ENCODE results near the gene GPC5. TPM values are rescaled to one million over a fixed set of nuclear protein-coding genes. Genes with fewer than 3 reads are reported as not detected.
A peak's percentile ranks its signal among the peaks of the same experiment; 100 is the strongest.

GPC5 gene
- total RNA-seq, 1 donor from 2014 or later, result 0.07 TPM

- TF ChIP-seq CTCF (IDR thresholded peaks at IDR 0.05) (peak; percentile 31), EZH2phosphoT487 (IDR thresholded peaks at IDR 0.05) (no peak)
- Histone ChIP-seq H3K4me1 (no peaks in the 10 kb centered on the region), H2AFZ (replicated peaks) (no peak overlapping the region), H3K9me3 (ENCODE audit: low read depth) (no peaks in the 10 kb centered on the region), H3K27me3 (no peaks in the 10 kb centered on the region), H3K9ac (no peak overlapping the region), H3F3A (ENCODE audit: low read depth) (no peaks in the 10 kb centered on the region), H3K27ac (no peak overlapping the region), H3K79me2 (ENCODE audit: low read depth) (no peaks in the 10 kb centered on the region), H3K4me3 (no peak overlapping the region), H4K20me1 (ENCODE audit: low read depth) (no peaks in the 10 kb centered on the region), H3K4me2 (no peak overlapping the region), H3K36me3 (no peaks in the 10 kb centered on the region)
- no peak for DNase-seq (ENCODE audit: low spot score)
- Mint-ChIP-seq H3K9me3 (no peaks in the 10 kb centered on the region), H3K36me3 (no peaks in the 10 kb centered on the region), H3K27me3 (ENCODE audit: insufficient read depth, low read depth) (peaks cover 2% of the 10 kb centered on the region), H3K27ac (no peak overlapping the region), H3K4me3 (no peak overlapping the region), H3K4me1 (no peaks in the 10 kb centered on the region)
Measured at GRCh38 chr13:91817250-91817649, 418.8 kb downstream of the GPC5 start.

DNA sequence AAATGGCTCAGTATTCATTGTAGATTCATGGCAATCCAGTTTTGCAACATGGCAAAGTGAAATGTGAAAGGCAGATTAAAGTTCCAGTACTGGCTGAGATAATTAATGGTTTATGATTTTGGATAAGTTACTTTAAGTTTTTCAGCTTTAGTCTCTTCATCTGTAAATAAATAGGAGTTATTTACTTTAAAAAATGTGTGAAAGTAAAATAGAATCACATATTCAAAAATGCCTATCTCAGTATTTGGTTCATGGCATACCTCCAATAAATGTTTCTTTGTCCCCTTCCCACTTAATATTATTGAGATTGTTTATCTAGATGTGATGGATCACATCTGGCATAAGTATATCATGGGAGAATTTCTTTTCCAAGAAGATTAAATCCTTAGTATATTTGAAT is 426.0 kb downstream of the GPC5 start:
- Histone ChIP-seq H3K9ac (no peak overlapping the region), H3K4me2 (no peak overlapping the region), H3K9me3 (ENCODE audit: low read depth) (no peaks in the 10 kb centered on the region), H3K4me1 (no peaks in the 10 kb centered on the region), H3F3A (ENCODE audit: low read depth) (no peaks in the 10 kb centered on the region), H3K79me2 (ENCODE audit: low read depth) (no peaks in the 10 kb centered on the region), H3K36me3 (no peaks in the 10 kb centered on the region), H3K27me3 (no peaks in the 10 kb centered on the region), H4K20me1 (ENCODE audit: low read depth) (no peaks in the 10 kb centered on the region), H2AFZ (replicated peaks) (no peak overlapping the region), H3K4me3 (no peak overlapping the region), H3K27ac (no peak overlapping the region)
- Mint-ChIP-seq H3K27ac (no peak overlapping the region), H3K4me3 (no peak overlapping the region), H3K9me3 (peaks cover under 1% of the 10 kb centered on the region), H3K27me3 (ENCODE audit: insufficient read depth, low read depth) (no peaks in the 10 kb centered on the region), H3K36me3 (no peaks in the 10 kb centered on the region), H3K4me1 (no peaks in the 10 kb centered on the region)
- TF ChIP-seq CTCF (IDR thresholded peaks at IDR 0.05), result no peak
- TF ChIP-seq EZH2phosphoT487 (IDR thresholded peaks at IDR 0.05), result no peak
- no peak for TF ChIP-seq EZH2 (IDR thresholded peaks at IDR 0.05)
- DNase-seq (ENCODE audit: low spot score), result no peak

DNA sequence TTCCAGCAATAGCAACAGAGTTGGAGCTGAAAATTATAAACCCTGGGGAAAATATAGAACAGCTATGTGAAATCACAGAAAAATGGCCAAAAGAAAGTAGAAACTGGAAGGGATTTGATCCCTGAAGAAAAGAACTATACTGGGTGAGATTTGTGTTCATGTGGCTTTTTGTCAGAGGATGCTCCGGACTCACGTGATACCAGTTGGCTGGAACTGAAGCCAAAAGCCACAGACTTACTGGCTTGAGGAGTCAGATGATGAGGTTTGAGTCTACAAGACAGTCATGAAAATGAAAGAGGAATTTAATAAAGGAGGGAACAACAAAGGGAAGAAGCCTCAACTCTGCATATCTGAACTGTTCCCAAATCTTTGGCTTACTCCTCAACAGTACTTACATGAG is 427.1 kb downstream of the GPC5 start:
- no peak for TF ChIP-seq CTCF (IDR thresholded peaks at IDR 0.05)
- TF ChIP-seq EZH2phosphoT487 (IDR thresholded peaks at IDR 0.05), result no peak
- no peak for TF ChIP-seq EZH2 (IDR thresholded peaks at IDR 0.05)
- no peak overlapping the region for H3K27ac ChIP-seq
- Mint-ChIP-seq H3K4me1 (no peaks in the 10 kb centered on the region), H3K36me3 (no peaks in the 10 kb centered on the region), H3K27me3 (ENCODE audit: insufficient read depth, low read depth) (no peaks in the 10 kb centered on the region), H3K27ac (no peak overlapping the region), H3K9me3 (peaks cover 3% of the 10 kb centered on the region), H3K4me3 (no peak overlapping the region)
- H3K4me1 ChIP-seq, result no peaks in the 10 kb centered on the region
- H3K36me3 ChIP-seq, result no peaks in the 10 kb centered on the region
- no peak for DNase-seq (ENCODE audit: low spot score)
- H3K27me3 ChIP-seq, result no peaks in the 10 kb centered on the region
- no peaks in the 10 kb centered on the region for H3F3A ChIP-seq (ENCODE audit: low read depth)
- no peaks in the 10 kb centered on the region for H3K9me3 ChIP-seq (ENCODE audit: low read depth)
- no peak overlapping the region for H3K9ac ChIP-seq
- no peak overlapping the region for H3K4me3 ChIP-seq
- H3K4me2 ChIP-seq, result no peak overlapping the region
- no peaks in the 10 kb centered on the region for H4K20me1 ChIP-seq (ENCODE audit: low read depth)
- no peak overlapping the region for H2AFZ ChIP-seq (replicated peaks)
- no peaks in the 10 kb centered on the region for H3K79me2 ChIP-seq (ENCODE audit: low read depth)

DNA sequence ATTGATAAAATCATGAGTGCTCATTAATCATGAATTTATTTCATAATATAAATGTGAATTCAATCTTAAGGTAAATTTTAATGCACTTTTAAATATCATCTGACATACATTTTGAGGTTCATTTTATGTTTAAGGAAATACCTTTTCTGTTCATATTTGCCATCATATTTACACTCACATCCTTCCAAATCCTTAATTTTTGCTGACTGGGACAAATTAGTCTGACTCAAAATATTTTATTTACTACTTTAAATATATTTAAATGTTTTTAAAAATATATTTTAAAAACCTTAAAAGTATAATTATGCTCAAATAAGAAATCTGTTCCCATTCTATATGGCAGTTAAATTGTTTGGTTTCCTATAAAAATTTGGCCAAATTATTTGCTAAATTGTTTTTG is 438.1 kb downstream of the GPC5 start:
- H2AFZ ChIP-seq (replicated peaks), result no peak overlapping the region
- Mint-ChIP-seq H3K9me3 (peaks cover 3% of the 10 kb centered on the region), H3K4me1 (no peaks in the 10 kb centered on the region), H3K27me3 (ENCODE audit: insufficient read depth, low read depth) (peaks cover 2% of the 10 kb centered on the region), H3K27ac (no peak overlapping the region), H3K36me3 (no peaks in the 10 kb centered on the region), H3K4me3 (no peak overlapping the region)
- H3K9me3 ChIP-seq (ENCODE audit: low read depth), result no peaks in the 10 kb centered on the region
- no peaks in the 10 kb centered on the region for H3K79me2 ChIP-seq (ENCODE audit: low read depth)
- H3K9ac ChIP-seq, result no peak overlapping the region
- DNase-seq (ENCODE audit: low spot score), result no peak
- no peaks in the 10 kb centered on the region for H4K20me1 ChIP-seq (ENCODE audit: low read depth)
- no peak overlapping the region for H3K27ac ChIP-seq
- no peaks in the 10 kb centered on the region for H3K27me3 ChIP-seq
- H3K4me1 ChIP-seq, result no peaks in the 10 kb centered on the region
- TF ChIP-seq CTCF (IDR thresholded peaks at IDR 0.05) (no peak), EZH2 (IDR thresholded peaks at IDR 0.05) (no peak), EZH2phosphoT487 (IDR thresholded peaks at IDR 0.05) (no peak)
- H3K4me3 ChIP-seq, result no peak overlapping the region
- no peak overlapping the region for H3K4me2 ChIP-seq
- no peaks in the 10 kb centered on the region for H3K36me3 ChIP-seq
- H3F3A ChIP-seq (ENCODE audit: low read depth), result no peaks in the 10 kb centered on the region
